ENCODE data around the gene KIF1C.

DNA sequence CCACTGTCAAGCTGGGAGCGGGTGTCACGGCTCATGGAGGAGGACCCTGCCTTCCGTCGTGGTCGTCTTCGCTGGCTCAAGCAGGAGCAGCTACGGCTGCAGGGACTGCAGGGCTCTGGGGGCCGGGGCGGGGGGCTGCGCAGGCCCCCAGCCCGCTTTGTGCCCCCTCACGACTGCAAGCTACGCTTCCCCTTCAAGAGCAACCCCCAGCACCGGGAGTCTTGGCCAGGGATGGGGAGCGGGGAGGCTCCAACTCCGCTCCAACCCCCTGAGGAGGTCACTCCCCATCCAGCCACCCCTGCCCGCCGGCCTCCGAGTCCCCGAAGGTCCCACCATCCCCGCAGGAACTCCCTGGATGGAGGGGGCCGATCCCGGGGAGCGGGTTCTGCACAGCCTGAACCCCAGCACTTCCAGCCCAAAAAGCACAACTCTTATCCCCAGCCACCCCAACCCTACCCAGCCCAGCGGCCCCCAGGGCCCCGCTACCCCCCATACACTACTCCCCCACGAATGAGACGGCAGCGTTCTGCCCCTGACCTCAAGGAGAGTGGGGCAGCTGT, 25.9 kb downstream of the KIF1C start:
- TF ChIP-seq, protein P1, sequence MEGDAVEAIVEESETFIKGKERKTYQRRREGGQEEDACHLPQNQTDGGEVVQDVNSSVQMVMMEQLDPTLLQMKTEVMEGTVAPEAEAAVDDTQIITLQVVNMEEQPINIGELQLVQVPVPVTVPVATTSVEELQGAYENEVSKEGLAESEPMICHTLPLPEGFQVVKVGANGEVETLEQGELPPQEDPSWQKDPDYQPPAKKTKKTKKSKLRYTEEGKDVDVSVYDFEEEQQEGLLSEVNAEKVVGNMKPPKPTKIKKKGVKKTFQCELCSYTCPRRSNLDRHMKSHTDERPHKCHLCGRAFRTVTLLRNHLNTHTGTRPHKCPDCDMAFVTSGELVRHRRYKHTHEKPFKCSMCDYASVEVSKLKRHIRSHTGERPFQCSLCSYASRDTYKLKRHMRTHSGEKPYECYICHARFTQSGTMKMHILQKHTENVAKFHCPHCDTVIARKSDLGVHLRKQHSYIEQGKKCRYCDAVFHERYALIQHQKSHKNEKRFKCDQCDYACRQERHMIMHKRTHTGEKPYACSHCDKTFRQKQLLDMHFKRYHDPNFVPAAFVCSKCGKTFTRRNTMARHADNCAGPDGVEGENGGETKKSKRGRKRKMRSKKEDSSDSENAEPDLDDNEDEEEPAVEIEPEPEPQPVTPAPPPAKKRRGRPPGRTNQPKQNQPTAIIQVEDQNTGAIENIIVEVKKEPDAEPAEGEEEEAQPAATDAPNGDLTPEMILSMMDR (IDR thresholded peaks at IDR 0.05), result no peak
- no peak for TF ChIP-seq POLR2A (IDR thresholded peaks at IDR 0.05)
